ENCODE data around the gene CDON.

Gene CDON

GRCh38 chr11:126105748-126106080 is 43.0 kb upstream of the CDON start:
- Mint-ChIP-seq H3K9me3 (no peaks in the 10 kb centered on the region), H3K36me3 (ENCODE audit: low read depth) (no peaks in the 10 kb centered on the region), H3K27me3 (ENCODE audit: low read depth) (peaks cover 5% of the 10 kb centered on the region), H3K4me3 (no peak overlapping the region), H3K4me1 (peaks cover 77% of the 10 kb centered on the region), H3K27ac (peak overlapping the region; percentile 36 to 51 (median 39))
- TF ChIP-seq CTCF (IDR thresholded peaks at IDR 0.05; ENCODE audit: unreplicated experiment in 3 of 3): no peak

- peaks cover 5% of the 10 kb centered on the region for H3K27me3 Mint-ChIP-seq (ENCODE audit: low read depth)
- peak overlapping the region in 1 of 3 experiments; percentile 10 for H3K4me3 Mint-ChIP-seq
- no peak for TF ChIP-seq CTCF (IDR thresholded peaks at IDR 0.05; ENCODE audit: unreplicated experiment in 3 of 3)
- no peaks in the 10 kb centered on the region for H3K9me3 Mint-ChIP-seq
- no peaks in the 10 kb centered on the region for H3K36me3 Mint-ChIP-seq (ENCODE audit: low read depth)
- H3K27ac Mint-ChIP-seq: peak overlapping the region; percentile 88 to 92 (median 92)
- peaks cover 79% of the 10 kb centered on the region for H3K4me1 Mint-ChIP-seq
Measured at GRCh38 chr11:126105022-126105747, 42.5 kb upstream of the CDON start.

GRCh38 chr11:126104420-126104819 is 41.8 kb upstream of the CDON start:
- peaks cover 81% of the 10 kb centered on the region for H3K4me1 Mint-ChIP-seq
- H3K27me3 Mint-ChIP-seq (ENCODE audit: low read depth): peaks cover 5% of the 10 kb centered on the region
- no peak for TF ChIP-seq CTCF (IDR thresholded peaks at IDR 0.05; ENCODE audit: unreplicated experiment in 3 of 3)
- H3K9me3 Mint-ChIP-seq: no peaks in the 10 kb centered on the region
- H3K4me3 Mint-ChIP-seq: peak overlapping the region; percentile 10 to 37 (median 24)
- H3K36me3 Mint-ChIP-seq (ENCODE audit: low read depth): no peaks in the 10 kb centered on the region
- H3K27ac Mint-ChIP-seq: peak overlapping the region; percentile 88 to 92 (median 92)

- H3K27ac Mint-ChIP-seq: peak overlapping the region; percentile 88 to 92 (median 92)
- H3K27me3 Mint-ChIP-seq (ENCODE audit: low read depth): peaks cover 5% of the 10 kb centered on the region
- no peak overlapping the region for H3K4me3 Mint-ChIP-seq
- TF ChIP-seq CTCF (IDR thresholded peaks at IDR 0.05; ENCODE audit: unreplicated experiment in 3 of 3): no peak
- H3K4me1 Mint-ChIP-seq: peaks cover 84% of the 10 kb centered on the region
- no peaks in the 10 kb centered on the region for H3K9me3 Mint-ChIP-seq
- no peaks in the 10 kb centered on the region for H3K36me3 Mint-ChIP-seq (ENCODE audit: low read depth)
Measured at GRCh38 chr11:126103150-126103549, 40.5 kb upstream of the CDON start.

DNA sequence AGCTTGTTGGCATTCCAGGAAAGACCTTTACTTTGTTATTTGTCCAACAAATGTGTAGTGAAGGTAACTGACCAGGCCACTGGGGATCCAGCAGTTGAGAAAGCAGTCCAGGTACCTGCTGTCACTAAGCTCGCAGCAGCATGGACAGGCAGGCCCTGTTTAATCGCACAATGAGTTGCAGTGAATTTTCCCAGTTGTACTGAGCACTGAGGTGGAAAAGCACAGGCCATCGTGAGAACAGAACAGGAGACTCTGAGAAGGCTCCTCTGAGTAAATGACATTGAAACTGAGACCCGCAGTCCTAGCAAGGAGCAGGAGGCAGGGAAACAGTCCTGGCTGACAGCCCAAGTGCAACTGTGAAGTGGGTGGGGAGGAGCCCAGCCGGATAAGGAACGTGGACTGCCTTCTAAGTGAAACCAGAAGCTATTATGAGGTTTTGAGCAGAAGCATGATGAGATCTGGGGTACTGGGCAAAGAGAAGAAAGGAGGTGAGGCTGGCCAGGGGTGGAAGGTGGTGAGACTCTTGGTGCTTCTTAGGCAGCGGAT is 39.8 kb upstream of the CDON start:
- Mint-ChIP-seq H3K36me3 (ENCODE audit: low read depth) (no peaks in the 10 kb centered on the region), H3K4me1 (peaks cover 90% of the 10 kb centered on the region), H3K27ac (peak overlapping the region; percentile 88 to 92 (median 92)), H3K27me3 (ENCODE audit: low read depth) (peaks cover 5% of the 10 kb centered on the region), H3K9me3 (no peaks in the 10 kb centered on the region), H3K4me3 (peak overlapping the region; percentile 0 to 30 (median 2))
- no peak for TF ChIP-seq CTCF (IDR thresholded peaks at IDR 0.05; ENCODE audit: unreplicated experiment in 3 of 3)

DNA sequence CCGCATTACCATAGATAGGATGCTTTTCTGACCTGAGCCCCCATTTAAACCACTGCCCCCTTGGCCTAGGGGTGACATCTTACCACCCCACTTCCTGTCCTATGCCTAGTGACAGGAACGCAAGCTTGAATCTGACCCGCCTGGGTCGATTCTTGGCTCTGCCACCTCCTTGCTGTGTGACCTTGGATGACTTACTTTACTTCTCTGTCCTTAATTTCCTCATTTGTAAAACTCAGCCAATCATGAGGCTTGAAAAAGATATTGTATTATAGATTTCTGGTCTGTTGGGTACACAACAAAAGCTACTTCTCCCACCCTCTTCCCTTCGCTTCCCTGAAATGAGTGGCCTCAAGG is 39.2 kb upstream of the CDON start:
- TF ChIP-seq CTCF (IDR thresholded peaks at IDR 0.05; ENCODE audit: unreplicated experiment in 3 of 3): no peak
- Mint-ChIP-seq H3K27ac (peak overlapping the region; percentile 88 to 92 (median 92)), H3K36me3 (ENCODE audit: low read depth) (no peaks in the 10 kb centered on the region), H3K4me1 (peaks cover 87% of the 10 kb centered on the region), H3K9me3 (no peaks in the 10 kb centered on the region), H3K4me3 (peak overlapping the region in 1 of 3 experiments; percentile 39), H3K27me3 (ENCODE audit: low read depth) (peaks cover 4% of the 10 kb centered on the region)

Data from nephron (organoid).